PC-3 (cell line): ENCODE data around the gene GOPC.

ENCODE experiments used
- CTCF ChIP-seq: fragments of 300-600 bp; sonication (generic); conservative IDR thresholded peaks from 2 replicates; pipeline ENCODE4 v1.5.1; 2017; ENCODE audit warnings: antibody characterized with exemption, low read depth, mild to moderate bottlenecking, low read length
- EZH2 ChIP-seq: fragments of 300-600 bp; sonication (generic); IDR thresholded peaks from one replicate; pipeline ENCODE4 v1.6.1; 2017; ENCODE audit warnings: antibody characterized with exemption, mild to moderate bottlenecking, low read length; ENCODE audit not compliant: unreplicated experiment

- TF ChIP-seq EZH2: no peak
- TF ChIP-seq CTCF: no peak
Observed at GRCh38 chr6:117602899-117603588, 733 bp upstream of the GOPC start.
